Stimulated activated CD4-positive, alpha-beta T cell treated with anti-CD3 and anti-CD28 coated beads, Interleukin-2, amount 100 ng/mL, for 48 hours (primary cell): ENCODE data around the gene CD33.
"Not testable (repeated sequence)": the region's sequence is repeated elsewhere in the genome, so short reads cannot be mapped to it uniquely, and the experiment has no call there.

ENCODE experiments used
- DNase-seq, 2 donors: peaks; one replicate each; pipeline ENCODE4 v3.0.0-alpha.2; 2020

The CD33 gene

DNA sequence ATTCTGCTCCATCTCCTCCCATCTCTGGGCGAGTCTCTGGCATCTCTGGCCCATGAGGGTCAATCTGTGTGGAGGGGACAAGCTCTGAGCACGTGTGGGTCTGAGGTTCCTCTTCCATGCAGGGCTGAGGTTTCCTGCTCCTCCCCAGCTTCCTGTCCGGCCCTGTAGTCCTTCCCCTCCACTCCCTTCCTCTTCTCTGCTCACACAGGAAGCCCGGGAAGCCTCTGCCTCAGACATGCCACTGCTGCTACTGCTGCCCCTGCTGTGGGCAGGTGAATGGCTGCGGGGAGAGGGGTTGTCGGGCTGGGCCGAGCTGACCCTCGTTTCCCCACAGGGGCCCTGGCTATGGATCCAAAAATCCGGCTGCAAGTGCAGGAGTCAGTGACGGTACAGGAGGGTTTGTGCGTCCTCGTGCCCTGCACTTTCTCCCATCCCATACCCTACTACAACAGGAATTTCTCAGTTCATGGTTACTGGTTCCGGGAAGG, 14.0 kb upstream of the CD33 start:
- not testable (repeated sequence) for DNase-seq

- DNase-seq, result no peak
These were observed 13.0 kb upstream of the CD33 start for GRCh38 chr19:51211833-51212232.

GRCh38 chr19:51219307-51219706, 5.6 kb upstream of the CD33 start:
- no peak for DNase-seq

GRCh38 chr19:51219971-51220370, 4.9 kb upstream of the CD33 start:
- no peak for DNase-seq

DNA sequence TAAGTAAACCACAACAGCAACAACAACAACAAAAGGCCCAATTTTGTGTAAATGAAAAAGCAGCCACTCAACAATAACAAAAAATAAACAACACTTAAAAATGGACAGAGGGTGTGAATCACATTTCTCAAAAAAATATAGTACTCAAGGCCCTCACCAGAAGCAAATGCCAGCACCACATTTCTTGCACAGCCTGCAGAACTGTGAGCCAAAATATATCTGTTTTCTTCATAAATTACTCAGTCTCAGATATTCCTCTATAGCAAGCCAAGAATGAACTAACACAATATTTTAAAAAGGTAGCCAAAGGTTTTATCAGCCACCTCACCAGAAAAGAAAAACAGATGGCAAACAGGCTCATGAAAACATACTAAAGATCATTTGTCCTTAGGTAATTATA, 3.9 kb upstream of the CD33 start:
- DNase-seq, result no peak

- no peak for DNase-seq
These were observed 678 bp upstream of the CD33 start for GRCh38 chr19:51224163-51224641.

- DNase-seq, result no peak
These were observed 1.2 kb downstream of the CD33 start for GRCh38 chr19:51226067-51226466.

GRCh38 chr19:51227326-51227725, 2.4 kb downstream of the CD33 start:
- no peak for DNase-seq

DNA sequence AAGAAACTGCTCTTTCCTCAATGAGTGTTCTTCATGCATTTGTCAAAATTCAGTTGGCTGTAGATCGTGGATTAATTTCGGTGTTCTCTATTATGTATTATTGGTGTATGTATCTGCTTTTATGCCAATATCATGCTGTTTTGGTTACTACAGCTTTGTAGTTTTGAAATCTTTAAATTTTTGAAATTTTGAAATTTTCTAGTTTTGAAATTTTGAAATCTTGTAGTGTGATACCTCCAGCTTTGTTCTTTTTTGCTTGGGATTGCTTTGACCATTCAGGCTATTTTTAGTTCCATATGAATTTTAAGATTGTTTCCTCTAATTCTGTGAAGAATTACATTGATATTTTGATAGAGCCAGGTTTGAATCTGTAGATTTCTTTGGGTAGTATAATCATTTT, 3.1 kb downstream of the CD33 start:
- no peak for DNase-seq

DNA sequence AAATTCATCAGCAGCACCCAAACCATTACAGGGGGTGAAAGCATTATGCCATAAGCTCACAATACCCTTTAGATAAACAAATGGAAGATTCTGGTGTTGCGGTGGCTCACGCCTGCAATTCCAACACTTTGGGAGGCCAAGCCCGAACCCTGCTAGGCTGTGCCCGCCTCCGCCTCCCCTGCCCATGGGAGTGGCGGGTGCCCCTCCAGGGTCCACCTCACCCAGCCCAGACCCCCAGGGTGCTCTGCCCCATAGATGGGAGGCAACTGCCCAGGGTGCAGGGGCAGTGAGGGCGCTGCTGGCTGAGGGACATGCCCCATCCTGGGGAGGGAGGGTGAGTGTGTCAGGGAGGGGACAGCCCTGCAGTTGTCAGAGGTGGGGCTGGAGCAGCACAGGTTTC, 16.0 kb downstream of the CD33 start:
- no peak for DNase-seq

DNA sequence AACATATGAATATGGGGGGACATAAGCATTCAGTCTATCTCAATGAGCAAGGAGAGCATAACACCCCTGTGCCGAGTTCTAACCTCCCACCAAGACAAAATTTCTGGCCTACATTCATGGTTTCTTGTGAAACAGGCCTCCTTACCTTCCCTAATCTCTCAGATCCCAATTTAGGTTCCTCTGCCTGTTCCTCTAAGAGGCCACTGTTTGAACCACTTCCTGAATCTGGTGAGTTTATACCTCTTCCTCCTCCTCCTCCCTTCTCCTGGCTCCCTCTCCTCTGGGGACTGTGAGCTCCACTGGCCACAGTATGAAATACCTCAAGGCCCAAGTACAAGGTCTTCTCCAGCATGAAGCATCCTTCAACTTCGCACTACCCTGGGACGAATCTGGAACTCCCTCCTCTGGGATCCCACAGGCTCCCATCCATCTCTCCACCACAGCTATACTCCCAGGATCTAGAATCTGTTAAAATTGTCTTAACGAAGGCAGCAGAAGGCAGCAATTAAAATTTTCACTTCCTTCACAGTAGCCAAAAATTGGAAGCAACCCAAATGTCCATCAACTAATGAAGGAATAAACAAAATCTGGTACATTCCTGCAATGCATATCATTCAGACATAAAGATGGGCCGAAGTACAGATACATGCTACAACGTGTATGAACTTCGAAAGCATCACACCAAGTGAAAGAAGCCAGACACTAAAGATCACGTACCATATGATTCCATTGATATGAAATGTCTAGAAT, 18.2 kb downstream of the CD33 start:
- no peak for DNase-seq

DNA sequence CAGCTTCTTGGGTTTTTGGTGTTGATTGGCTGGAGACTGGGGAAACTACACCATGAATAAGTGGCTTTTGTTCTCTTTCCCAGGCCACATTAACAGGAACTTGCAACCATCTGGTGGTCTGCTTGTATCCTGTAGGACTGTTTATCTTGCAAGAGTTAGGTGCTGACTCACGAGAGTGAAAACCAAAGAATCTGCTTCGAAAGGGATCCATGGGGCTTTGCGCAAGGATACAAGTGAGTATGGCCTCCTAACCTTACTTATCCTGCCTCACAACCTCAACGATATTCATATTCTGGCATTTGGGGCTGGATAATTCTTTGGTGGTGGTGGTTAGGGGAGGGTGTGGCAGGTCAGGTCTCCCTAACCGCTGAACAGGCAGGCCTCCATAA, 21.3 kb downstream of the CD33 start:
- DNase-seq, result no peak

GRCh38 chr19:51247972-51248590, 23.2 kb downstream of the CD33 start:
- DNase-seq, result no peak

DNA sequence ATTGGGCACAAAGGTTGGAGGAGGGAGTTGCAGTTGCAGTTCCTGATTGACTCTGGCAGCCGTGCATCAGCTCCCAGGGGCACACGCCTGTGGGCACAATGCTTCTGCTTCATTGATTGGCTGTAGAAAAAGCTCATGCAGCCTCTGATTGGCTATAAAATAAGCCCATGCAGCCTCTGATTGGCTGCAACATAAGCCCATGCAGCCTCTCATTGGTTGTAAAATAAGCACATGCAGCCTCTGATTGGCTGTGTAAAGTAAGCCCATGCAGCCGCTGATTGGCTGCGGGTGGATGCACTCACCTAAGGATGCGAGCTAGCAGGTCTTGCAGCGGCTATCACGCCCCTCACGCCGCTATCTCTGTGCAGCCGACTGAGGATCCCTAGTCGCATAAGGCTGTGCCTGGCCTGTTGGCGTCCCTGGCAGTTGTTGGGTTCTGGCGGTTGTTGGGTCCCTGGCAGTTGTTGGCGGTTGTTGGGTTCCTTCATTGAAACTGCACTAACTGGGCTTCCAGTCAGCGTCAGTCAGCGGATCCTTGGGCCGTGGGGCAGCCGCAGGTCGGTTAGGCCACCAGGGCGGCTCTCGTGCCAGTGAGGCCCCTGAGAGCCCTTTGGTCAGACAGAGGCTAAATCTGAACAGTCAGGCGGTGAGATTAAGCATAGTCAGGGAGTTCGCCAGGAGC, 26.0 kb downstream of the CD33 start, which contains the start of gene SIGLECL1:
Gene SIGLECL1, plus strand, starts transcription at position 295 of the 682 bp plus-strand sequence. CDS start 12,993 bp downstream, outside the sequence.
- DNase-seq, result no peak

DNA sequence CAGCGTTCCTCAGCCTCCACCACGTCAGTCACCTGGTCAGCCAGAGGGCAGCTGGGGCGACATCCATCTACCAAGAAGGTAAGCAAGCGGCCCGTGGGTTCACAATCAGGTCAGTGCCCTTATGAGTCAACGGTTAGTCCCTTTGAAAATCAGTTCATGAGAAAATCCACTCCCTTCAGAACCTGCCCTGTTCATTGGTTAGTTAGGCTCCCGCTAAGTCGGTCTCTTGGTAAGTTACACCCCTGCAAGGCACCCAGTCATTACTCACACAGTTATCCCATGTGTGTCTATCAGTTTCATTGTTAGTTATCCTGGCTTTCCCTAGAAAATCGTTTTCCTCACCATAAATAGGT, 26.6 kb downstream of the CD33 start:
- DNase-seq, result no peak

- DNase-seq, result no peak
These were observed 27.6 kb downstream of the CD33 start for GRCh38 chr19:51252306-51253079.

- DNase-seq, result no peak
These were observed 28.4 kb downstream of the CD33 start for GRCh38 chr19:51253088-51253806.

DNA sequence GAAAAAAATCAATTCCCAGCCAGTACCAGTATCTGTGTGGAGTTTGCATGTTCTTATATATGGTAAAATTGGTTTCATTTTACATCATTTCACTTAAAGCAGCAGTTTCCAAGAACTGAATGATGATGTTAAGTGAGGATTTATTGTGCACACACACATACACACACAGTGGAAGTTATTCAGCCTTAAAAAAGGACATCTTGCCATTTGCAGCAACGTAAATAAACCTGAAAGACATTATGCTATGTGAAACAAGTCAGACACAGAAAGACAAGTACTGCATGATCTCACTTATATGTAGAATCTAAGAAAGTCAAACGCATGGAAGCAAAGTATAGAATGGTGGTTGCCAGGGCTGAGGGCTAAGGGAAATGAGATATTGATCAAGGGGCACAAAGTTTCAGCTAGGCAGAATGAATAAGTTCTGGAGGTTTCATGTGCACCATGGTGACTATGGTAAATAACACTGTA, 31.3 kb downstream of the CD33 start:
- no peak for DNase-seq

- no peak for DNase-seq
These were observed 32.6 kb downstream of the CD33 start for GRCh38 chr19:51257471-51257870.

- no peak for DNase-seq
These were observed 33.6 kb downstream of the CD33 start for GRCh38 chr19:51258165-51259160.
